ENCODE measurements around the gene SPATA1. TPM values are rescaled to one million over a fixed set of nuclear protein-coding genes. Genes with fewer than 3 reads are reported as not detected.

The SPATA1 gene
- total and polyA plus RNA-seq, 2 of the 13 experiments (the other 11 are each of a cell fraction or from before 2014, with no cell fraction given) = 0.70 to 1.4 TPM

GRCh38 chr1:84505493-84506001 is 639 bp upstream of the SPATA1 start (continued):
- TF ChIP-seq ZNF362 (CRISPR knock-in tag; IDR thresholded peaks at IDR 0.05; ENCODE audit: borderline replicate concordance) (0 out of 2 replicates have a peak, but pooled peaks have one; percentile 38), CBX2 (IDR thresholded peaks at IDR 0.05; ENCODE audit: low read depth, low read length) (no peak), CBX2 (CRISPR knock-in tag; IDR thresholded peaks at IDR 0.05; ENCODE audit: low read depth) (no peak), ZNF407 (CRISPR knock-in tag; IDR thresholded peaks at IDR 0.05; ENCODE audit: not compliant biosample characterization) (no peak), ZNF44 (CRISPR knock-in tag; IDR thresholded peaks at IDR 0.05) (no peak), KLF16 (CRISPR knock-in tag; IDR thresholded peaks at IDR 0.05) (0 out of 4 replicates have a peak, but pooled peaks of 1 of the 2 experiments have one; percentile 7), THYN1 (CRISPR knock-in tag; IDR thresholded peaks at IDR 0.05; ENCODE audit: borderline replicate concordance, low read depth) (no peak), ARID2 (CRISPR knock-in tag; IDR thresholded peaks at IDR 0.05; ENCODE audit: borderline replicate concordance) (no peak), PHF5A (CRISPR knock-in tag; IDR thresholded peaks at IDR 0.05; ENCODE audit: low read depth, unreplicated experiment) (no peak), YEATS4 (CRISPR knock-in tag; IDR thresholded peaks at IDR 0.05; ENCODE audit: borderline replicate concordance) (peak; percentile 22; the same call in 1 of the 2 replicates)
- TF ChIP-seq, protein P1, sequence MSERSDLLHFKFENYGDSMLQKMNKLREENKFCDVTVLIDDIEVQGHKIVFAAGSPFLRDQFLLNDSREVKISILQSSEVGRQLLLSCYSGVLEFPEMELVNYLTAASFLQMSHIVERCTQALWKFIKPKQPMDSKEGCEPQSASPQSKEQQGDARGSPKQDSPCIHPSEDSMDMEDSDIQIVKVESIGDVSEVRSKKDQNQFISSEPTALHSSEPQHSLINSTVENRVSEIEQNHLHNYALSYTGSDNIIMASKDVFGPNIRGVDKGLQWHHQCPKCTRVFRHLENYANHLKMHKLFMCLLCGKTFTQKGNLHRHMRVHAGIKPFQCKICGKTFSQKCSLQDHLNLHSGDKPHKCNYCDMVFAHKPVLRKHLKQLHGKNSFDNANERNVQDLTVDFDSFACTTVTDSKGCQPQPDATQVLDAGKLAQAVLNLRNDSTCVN (CRISPR knock-in tag; IDR thresholded peaks at IDR 0.05; ENCODE audit: borderline replicate concordance) = no peak
- TF ChIP-seq, protein P2, sequence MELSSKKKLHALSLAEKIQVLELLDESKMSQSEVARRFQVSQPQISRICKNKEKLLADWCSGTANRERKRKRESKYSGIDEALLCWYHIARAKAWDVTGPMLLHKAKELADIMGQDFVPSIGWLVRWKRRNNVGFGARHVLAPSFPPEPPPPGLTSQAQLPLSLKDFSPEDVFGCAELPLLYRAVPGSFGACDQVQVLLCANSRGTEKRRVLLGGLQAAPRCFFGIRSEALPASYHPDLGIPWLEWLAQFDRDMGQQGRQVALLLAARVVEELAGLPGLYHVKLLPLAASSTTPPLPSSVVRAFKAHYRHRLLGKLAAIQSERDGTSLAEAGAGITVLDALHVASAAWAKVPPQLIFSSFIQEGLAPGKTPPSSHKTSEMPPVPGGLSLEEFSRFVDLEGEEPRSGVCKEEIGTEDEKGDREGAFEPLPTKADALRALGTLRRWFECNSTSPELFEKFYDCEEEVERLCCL (CRISPR knock-in tag; IDR thresholded peaks at IDR 0.05; ENCODE audit: borderline replicate concordance) = no peak; the same call in 1 of the 2 replicates
- TF ChIP-seq, protein P3, sequence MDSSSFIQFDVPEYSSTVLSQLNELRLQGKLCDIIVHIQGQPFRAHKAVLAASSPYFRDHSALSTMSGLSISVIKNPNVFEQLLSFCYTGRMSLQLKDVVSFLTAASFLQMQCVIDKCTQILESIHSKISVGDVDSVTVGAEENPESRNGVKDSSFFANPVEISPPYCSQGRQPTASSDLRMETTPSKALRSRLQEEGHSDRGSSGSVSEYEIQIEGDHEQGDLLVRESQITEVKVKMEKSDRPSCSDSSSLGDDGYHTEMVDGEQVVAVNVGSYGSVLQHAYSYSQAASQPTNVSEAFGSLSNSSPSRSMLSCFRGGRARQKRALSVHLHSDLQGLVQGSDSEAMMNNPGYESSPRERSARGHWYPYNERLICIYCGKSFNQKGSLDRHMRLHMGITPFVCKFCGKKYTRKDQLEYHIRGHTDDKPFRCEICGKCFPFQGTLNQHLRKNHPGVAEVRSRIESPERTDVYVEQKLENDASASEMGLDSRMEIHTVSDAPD (CRISPR knock-in tag; IDR thresholded peaks at IDR 0.05) = no peak; the same call in 1 of the 2 replicates
- TF ChIP-seq, protein P4, sequence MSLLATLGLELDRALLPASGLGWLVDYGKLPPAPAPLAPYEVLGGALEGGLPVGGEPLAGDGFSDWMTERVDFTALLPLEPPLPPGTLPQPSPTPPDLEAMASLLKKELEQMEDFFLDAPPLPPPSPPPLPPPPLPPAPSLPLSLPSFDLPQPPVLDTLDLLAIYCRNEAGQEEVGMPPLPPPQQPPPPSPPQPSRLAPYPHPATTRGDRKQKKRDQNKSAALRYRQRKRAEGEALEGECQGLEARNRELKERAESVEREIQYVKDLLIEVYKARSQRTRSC (CRISPR knock-in tag; IDR thresholded peaks at IDR 0.05; ENCODE audit: low read depth) = no peak
